IMR-90 (cell line): Measurements from ENCODE around the gene PSEN1. TPM values are rescaled to one million over a fixed set of nuclear protein-coding genes. Genes with fewer than 3 reads are reported as not detected.

Source experiments
- ATAC-seq: fragments of 200-7000 bp; cut with Tn5 transposase; 2 replicates; pipeline ENCODE4 v1.9.1; 2020; ENCODE audit warnings: low read depth, mild to moderate bottlenecking, moderate library complexity
- BruUV-seq: library from RNA; stranded (reverse); fragments of 400-500 nt; replicated peaks from 2 replicates; lab custom pipeline; 2021; lab: Mats Ljungman, UMichigan
- CTCF ChIA-PET: fragments of 300-600 bp; formaldehyde crosslinking; extraction: SDS; loops from one replicate; lab custom pipeline; 2021; ENCODE audit warnings: antibody characterized with exemption; lab: Yijun Ruan, JAX
- POLR2A ChIA-PET: fragments of 300-600 bp; sonication (Branson Sonifier 250); formaldehyde crosslinking; loops from one replicate; lab custom pipeline; 2022; ENCODE audit warnings: antibody characterized with exemption; ENCODE audit not compliant: unreplicated experiment; lab: Charles Lee
- DNase-seq: peaks from one replicate; pipeline ENCODE4 v3.0.0; 2013
- H2AFZ ChIP-seq: replicated peaks from 2 replicates; pipeline ENCODE3; 2013; ENCODE audit warnings: low read length, mild to moderate bottlenecking; ENCODE audit not compliant: poor library complexity
- H2AK5ac ChIP-seq: 2 replicates; pipeline ENCODE4 v1.6.1; 2013; ENCODE audit warnings: low read depth, low read length, inconsistent platforms
- H2AK9ac ChIP-seq: replicated peaks from 2 replicates; pipeline ENCODE3; 2013; ENCODE audit warnings: mild to moderate bottlenecking, low read depth, low read length, moderate library complexity; ENCODE audit not compliant: poor library complexity
- H2BK120ac ChIP-seq: 2 replicates; pipeline ENCODE4 v1.6.1; 2013; ENCODE audit warnings: low read depth, low read length, inconsistent platforms
- H2BK15ac ChIP-seq: 3 replicates; pipeline ENCODE4 v1.6.1; 2013; ENCODE audit warnings: low read depth, low read length, inconsistent platforms
- H2BK20ac ChIP-seq: 2 replicates; pipeline ENCODE4 v1.6.1; 2013; ENCODE audit warnings: low read depth, mild to moderate bottlenecking, inconsistent platforms, low read length, moderate library complexity
- H2BK5ac ChIP-seq: 2 replicates; pipeline ENCODE4 v1.6.1; 2013; ENCODE audit warnings: mild to moderate bottlenecking, low read depth, low read length, inconsistent platforms; ENCODE audit not compliant: poor library complexity, severe bottlenecking
- H3K14ac ChIP-seq: replicated peaks from 2 replicates; pipeline ENCODE4 v1.6.1; 2013; ENCODE audit warnings: low read depth, low read length, inconsistent platforms
- H3K18ac ChIP-seq: 2 replicates; pipeline ENCODE4 v1.6.1; 2013; ENCODE audit warnings: low read depth, low read length, control low read depth
- H3K23ac ChIP-seq: 2 replicates; pipeline ENCODE4 v1.6.1; 2013; ENCODE audit warnings: low read depth, low read length, inconsistent platforms
- H3K27ac ChIP-seq: 2 replicates; pipeline ENCODE4 v1.5.1; 2013; ENCODE audit warnings: mild to moderate bottlenecking, control low read depth, low read length; ENCODE audit not compliant: insufficient read depth
- H3K27me3 ChIP-seq: 2 replicates; pipeline ENCODE4 v1.6.1; 2013; ENCODE audit warnings: low read length; ENCODE audit not compliant: control insufficient read depth, insufficient read depth
- H3K36me3 ChIP-seq: 2 replicates; pipeline ENCODE4 v1.6.1; 2013; ENCODE audit warnings: low read length, mixed read lengths; ENCODE audit not compliant: control insufficient read depth, insufficient read depth
- H3K4ac ChIP-seq: 2 replicates; pipeline ENCODE4 v1.6.1; 2013; ENCODE audit warnings: low read depth, low read length, inconsistent platforms
- H3K4me1 ChIP-seq: 2 replicates; pipeline ENCODE4 v1.6.1; 2013; ENCODE audit warnings: low read length, mixed read lengths; ENCODE audit not compliant: control insufficient read depth, insufficient read depth
- H3K4me2 ChIP-seq: 2 replicates; pipeline ENCODE4 v1.6.1; 2013; ENCODE audit warnings: low read depth, mild to moderate bottlenecking, control low read depth, low read length, moderate library complexity
- H3K4me3 ChIP-seq: 2 replicates; pipeline ENCODE4 v1.5.1; 2013; ENCODE audit warnings: low read depth, mild to moderate bottlenecking, control low read depth, low read length, moderate library complexity; ENCODE audit not compliant: insufficient read depth
- H3K56ac ChIP-seq: 2 replicates; pipeline ENCODE4 v1.6.1; 2013; ENCODE audit warnings: low read length, inconsistent platforms; ENCODE audit not compliant: insufficient read depth; ENCODE audit errors: extremely low read depth
- H3K79me1 ChIP-seq, 2 experiments: 2 replicates each; pipeline ENCODE4 v1.6.1; 2013; ENCODE audit warnings: low read length in 2 of 2, inconsistent platforms in 1 of 2, low read depth in 1 of 2
- H3K9ac ChIP-seq: 2 replicates; pipeline ENCODE4 v1.6.1; 2013; ENCODE audit warnings: low read depth, low read length, control low read depth
- H3K9me1 ChIP-seq: 2 replicates; pipeline ENCODE4 v1.6.1; 2013; ENCODE audit warnings: low read length, inconsistent platforms; ENCODE audit not compliant: insufficient read depth
- H3K9me3 ChIP-seq: 2 replicates; pipeline ENCODE4 v1.6.1; 2013; ENCODE audit warnings: low read length; ENCODE audit not compliant: control insufficient read depth, insufficient read depth
- H4K20me1 ChIP-seq: 2 replicates; pipeline ENCODE4 v1.6.1; 2013; ENCODE audit warnings: low read length, inconsistent platforms; ENCODE audit not compliant: insufficient read depth
- H4K5ac ChIP-seq: 2 replicates; pipeline ENCODE4 v1.6.1; 2013; ENCODE audit warnings: mild to moderate bottlenecking, low read depth, low read length, control low read depth
- H4K8ac ChIP-seq, 2 experiments: 2 replicates each; pipeline ENCODE4 v1.6.1; 2013; ENCODE audit warnings: low read depth in 2 of 2, low read length in 2 of 2, control low read depth in 1 of 2, inconsistent platforms in 1 of 2
- H4K91ac ChIP-seq: 2 replicates; pipeline ENCODE4 v1.6.1; 2013; ENCODE audit warnings: low read depth, low read length, inconsistent platforms; ENCODE audit not compliant: insufficient read depth
- BHLHE40 ChIP-seq: fragments of 150-350 bp; IDR thresholded peaks from 2 replicates; pipeline ENCODE4 v1.6.1; 2016; ENCODE audit warnings: mild to moderate bottlenecking, low read depth, low read length
- CEBPB ChIP-seq: IDR thresholded peaks from 2 replicates; pipeline ENCODE4 v1.6.1; 2012; ENCODE audit warnings: low read depth, low read length, improper control_type of control experiment
- CHD1 ChIP-seq: IDR thresholded peaks from 2 replicates; pipeline ENCODE4 v1.6.1; 2012; ENCODE audit warnings: low read depth, low read length, improper control_type of control experiment
- CTCF ChIP-seq: conservative IDR thresholded peaks from 2 replicates; pipeline ENCODE4 v1.5.1; 2012; ENCODE audit warnings: mild to moderate bottlenecking, low read depth, low read length, improper control_type of control experiment
- ELK1 ChIP-seq: fragments of 150-350 bp; IDR thresholded peaks from 2 replicates; pipeline ENCODE4 v1.6.1; 2016; ENCODE audit warnings: low read depth, mild to moderate bottlenecking, low read length, moderate library complexity, borderline replicate concordance
- MAFK ChIP-seq: IDR thresholded peaks from 2 replicates; pipeline ENCODE4 v1.6.1; 2012; ENCODE audit warnings: low read depth, low read length, improper control_type of control experiment
- MAZ ChIP-seq: IDR thresholded peaks from 2 replicates; pipeline ENCODE4 v1.6.1; 2012; ENCODE audit warnings: low read depth, mild to moderate bottlenecking, low read length, improper control_type of control experiment, moderate library complexity, borderline replicate concordance
- MXI1 ChIP-seq: IDR thresholded peaks from 2 replicates; pipeline ENCODE4 v1.6.1; 2012; ENCODE audit warnings: low read depth, mild to moderate bottlenecking, low read length, moderate library complexity, borderline replicate concordance
- NFE2L2 ChIP-seq: fragments of 150-350 bp; IDR thresholded peaks from 2 replicates; pipeline ENCODE4 v1.6.1; 2016; ENCODE audit warnings: low read depth, mild to moderate bottlenecking, low read length
- POLR2A ChIP-seq: IDR thresholded peaks from 2 replicates; pipeline ENCODE4 v1.6.1; 2012; ENCODE audit warnings: mild to moderate bottlenecking, low read depth, low read length
- RAD21 ChIP-seq: IDR thresholded peaks from 2 replicates; pipeline ENCODE4 v1.6.1; 2012; ENCODE audit warnings: low read length, improper control_type of control experiment
- RCOR1 ChIP-seq: IDR thresholded peaks from 2 replicates; pipeline ENCODE4 v1.6.1; 2012; ENCODE audit warnings: mild to moderate bottlenecking, low read length, improper control_type of control experiment; ENCODE audit not compliant: insufficient replicate concordance
- RFX5 ChIP-seq: IDR thresholded peaks from 2 replicates; pipeline ENCODE4 v1.8.0; 2012; ENCODE audit warnings: low read depth, mild to moderate bottlenecking, low read length, moderate library complexity
- SMC3 ChIP-seq: fragments of 150-350 bp; IDR thresholded peaks from 2 replicates; pipeline ENCODE4 v1.6.1; 2016; ENCODE audit warnings: low read depth, mild to moderate bottlenecking, antibody characterized with exemption, low read length, moderate library complexity
- USF2 ChIP-seq: fragments of 150-350 bp; IDR thresholded peaks from 2 replicates; pipeline ENCODE4 v1.6.1; 2017; ENCODE audit warnings: mild to moderate bottlenecking, antibody characterized with exemption, low read length, low read depth
- WGBS, 2 experiments: methylation state at CpG; one replicate each; pipeline versions ENCODE4 v1.1.5 to v1.1.7; 2013; ENCODE audit warnings: missing lambda C conversion rate in 2 of 2; ENCODE audit not compliant: insufficient read length in 1 of 2; ENCODE audit errors: extremely low coverage in 2 of 2; 5-methylcytosine and 5-hydroxymethylcytosine counted together
- dilution Hi-C: fragments of 300-500 bp; cut with HindIII; formaldehyde crosslinking; loops from one replicate; pipeline ENCODE4 v1.14.3; 2018; ENCODE audit warnings: low sequenced_read_pairs; ENCODE audit not compliant: unreplicated experiment
- in situ Hi-C: fragments of 300-500 bp; cut with MboI; formaldehyde crosslinking; loops from 3 replicates; pipeline ENCODE4 v1.14.3; 2019; ENCODE audit warnings: low sequenced_read_pairs, inconsistent platforms, mixed read lengths
- intact Hi-C: fragments of 100-400 bp; cut with micrococcal nuclease; formaldehyde crosslinking; loops from 2 replicates; pipeline ENCODE4 v1.10.0; 2022
- polyA plus RNA-seq, 3 experiments: library from polyadenylated mRNA; depleted of rRNA; stranded (reverse); fragments of >200 nt; gene quantifications; 2 replicates each; pipeline ENCODE4 v1.2.3, GENCODE V29; 2012; ENCODE audit warnings: low replicate concordance in 1 of 3
- total RNA-seq: library from RNA; depleted of rRNA; stranded (reverse); fragments of >200 nt; gene quantifications from 2 replicates; pipeline ENCODE4 v1.2.3, GENCODE V29; 2012

The PSEN1 gene
- total and polyA plus RNA-seq, 2 of the 4 experiments (the other 2 are of a cell fraction), result 14.8 to 62.7 TPM

GRCh38 chr14:73238941-73239340, 102.6 kb downstream of the PSEN1 start:
- Histone ChIP-seq H3K27me3 (peaks cover 51% of the 10 kb centered on the region), H3K56ac (no peak overlapping the region), H4K20me1 (peaks cover 5% of the 10 kb centered on the region; the same call in 1 of the 2 replicates), H3K4me1 (peaks cover 21% of the 10 kb centered on the region), H3K27ac (no peak overlapping the region), H3K36me3 (no peaks in the 10 kb centered on the region), H4K5ac (no peak overlapping the region), H3K79me1 (0 out of 4 replicates have a peak, but pooled peaks cover 0 to 4% of the 10 kb centered on the region in 2 experiments), H2BK15ac (no peak overlapping the region), H3K4ac (peak overlapping the region; percentile 57; the same call in 1 of the 2 replicates), H2BK20ac (no peak overlapping the region; the same call in 1 of the 2 replicates), H2AK9ac (peak overlapping the region; percentile 57), H4K8ac (no peak overlapping the region), H3K14ac (no peak overlapping the region; the same call in 1 of the 2 replicates), H3K9me1 (peaks cover 4% of the 10 kb centered on the region), H3K4me2 (peak overlapping the region; percentile 33), H3K9me3 (peaks cover 2% of the 10 kb centered on the region), H3K4me3 (no peak overlapping the region), H2AK5ac (no peak overlapping the region), H3K23ac (peak overlapping the region; percentile 80), H3K18ac (no peak overlapping the region), H2AFZ (peak overlapping the region; percentile 75), H4K91ac (no peak overlapping the region), H3K9ac (no peak overlapping the region), H2BK120ac (no peak overlapping the region), H2BK5ac (no peak overlapping the region)
- 0 out of 2 replicates have a peak, but pooled peaks have one; percentile 16 for ATAC-seq
- dilution Hi-C loops, result no loop called here
- WGBS, 2 experiments, result 58% methylated on average over 5 of the region's 11 CpGs; no CpG with 5 or more reads in 1 of the 2 experiments
- ChIA-PET CTCF (interaction anchor here (0.6 kb wide), 1 partner anchor 33 kb away, joined by 3 read pairs; no protein-coding TSS in a partner anchor), POLR2A (no interaction called here)
- TF ChIP-seq NFE2L2 (no peak), MAZ (no peak), USF2 (no peak), RFX5 (no peak), CHD1 (no peak), POLR2A (no peak), SMC3 (no peak), MAFK (no peak), CTCF (no peak), BHLHE40 (no peak), CEBPB (no peak), RAD21 (no peak), ELK1 (no peak), RCOR1 (no peak), MXI1 (no peak)
- in situ Hi-C loops, result no loop called here
- intact Hi-C loops, result no loop called here
- DNase-seq, result no peak
- BruUV-seq, result no TSS peak
